K562 (cell line): ENCODE measurements around the gene SYT3. TPM values are rescaled to one million over a fixed set of nuclear protein-coding genes. Genes with fewer than 3 reads are reported as not detected.

ENCODE experiments used
- ATAC-seq: fragments of 200-7000 bp; cut with Tn5 transposase; 3 replicates; pipeline ENCODE4 v1.9.1; 2020; ENCODE audit warnings: moderate library complexity
- BruUV-seq: library from RNA; stranded (reverse); fragments of 400-500 nt; replicated peaks from 2 replicates; lab custom pipeline; 2021; lab: Mats Ljungman, UMichigan
- CTCF ChIA-PET: fragments of 300-600 bp; formaldehyde crosslinking; extraction: SDS; loops from one replicate; lab custom pipeline; 2021; ENCODE audit warnings: low intra/inter-chr PET ratio; lab: Yijun Ruan, JAX
- POLR2A ChIA-PET: fragments of 300-600, 350-650 bp; sonication (Branson Sonifier 250); formaldehyde crosslinking; extraction: SDS; loops from one replicate; lab custom pipeline; 2021; ENCODE audit warnings: antibody characterized with exemption, inconsistent platforms; lab: Yijun Ruan, JAX
- DNase-seq, 4 experiments: peaks; one replicate each; pipeline versions ENCODE4 v3.0.0 to v3.0.0-alpha.2; 2011 to 2018; ENCODE audit warnings: low spot score in 3 of 4, mixed read lengths in 3 of 4; ENCODE audit errors: extremely low read depth in 1 of 4
- FAIRE-seq: peaks from 2 replicates; lab custom pipeline; 2011; peaks lifted over from hg19 to GRCh38; lab: Jason Lieb, UNC
- H2AFZ ChIP-seq: 2 replicates; pipeline ENCODE4 v1.6.0; 2011; ENCODE audit warnings: low read depth, low read length, control low read depth, inconsistent platforms
- H3K27ac ChIP-seq: fragments of 200-600 bp; 3 replicates; pipeline ENCODE4 v1.8.0; 2011; ENCODE audit warnings: low read depth, mild to moderate bottlenecking, control low read depth, inconsistent platforms, low read length, moderate library complexity, mixed read lengths; ENCODE audit errors: extremely low read depth
- H3K27me3 ChIP-seq, 2 experiments: fragments of 300-600 bp in 1 of 2; 2 replicates in 1 of 2; 3 replicates in 1 of 2; pipeline versions ENCODE4 v1.6.0 to v1.8.0; 2011; ENCODE audit warnings: inconsistent platforms in 2 of 2, low read length in 2 of 2, mild to moderate bottlenecking in 1 of 2, mixed read lengths in 1 of 2, moderate library complexity in 1 of 2; ENCODE audit not compliant: control insufficient read depth in 2 of 2, insufficient read depth in 2 of 2
- H3K36me3 ChIP-seq: fragments of 300-600 bp; 3 replicates; pipeline ENCODE4 v1.8.0; 2011; ENCODE audit warnings: mild to moderate bottlenecking, low read length, inconsistent platforms; ENCODE audit not compliant: control insufficient read depth, insufficient read depth
- H3K4me1 ChIP-seq, 2 experiments: fragments of 200-600 bp in 1 of 2; replicated peaks in 1 of 2; 2 replicates in 1 of 2; 3 replicates in 1 of 2; pipeline versions ENCODE4 v1.5.1 to v1.8.0; 2011; ENCODE audit warnings: inconsistent platforms in 2 of 2, low read length in 2 of 2, mild to moderate bottlenecking in 1 of 2, mixed read lengths in 1 of 2, moderate library complexity in 1 of 2; ENCODE audit not compliant: control insufficient read depth in 2 of 2, insufficient read depth in 2 of 2
- H3K4me2 ChIP-seq: 2 replicates; pipeline ENCODE4 v1.6.1; 2011; ENCODE audit warnings: low read length, control low read depth, inconsistent platforms, mixed read lengths; ENCODE audit not compliant: insufficient read depth
- H3K4me3 ChIP-seq: fragments of 200-600 bp; sonication (generic), shearing (Covaris generic); 2 replicates; pipeline ENCODE4 v1.5.1; 2016; ENCODE audit warnings: control low read depth, inconsistent platforms
- H3K79me2 ChIP-seq: fragments of 200-600 bp; 3 replicates; pipeline ENCODE4 v1.8.0; 2011; ENCODE audit warnings: low read length, inconsistent platforms; ENCODE audit not compliant: control insufficient read depth, insufficient read depth
- H3K9ac ChIP-seq, 2 experiments: 2 replicates each; pipeline versions ENCODE4 v1.6.0 to v1.6.1; 2011; ENCODE audit warnings: low read depth in 2 of 2, low read length in 2 of 2, control low read depth in 1 of 2, inconsistent platforms in 1 of 2, mild to moderate bottlenecking in 1 of 2, mixed read lengths in 1 of 2; ENCODE audit not compliant: insufficient read depth in 1 of 2
- H3K9me1 ChIP-seq: one replicate; pipeline ENCODE4 v1.6.0; 2011; ENCODE audit warnings: inconsistent platforms, mild to moderate bottlenecking, low read length, moderate library complexity; ENCODE audit not compliant: control insufficient read depth, insufficient read depth
- H3K9me3 ChIP-seq: replicated peaks from 2 replicates; pipeline ENCODE4 v1.5.1; 2011; ENCODE audit warnings: low read depth, low read length, inconsistent platforms; ENCODE audit not compliant: control insufficient read depth, insufficient read depth
- H4K20me1 ChIP-seq: replicated peaks from 2 replicates; pipeline ENCODE4 v1.6.1; 2011; ENCODE audit warnings: low read length, inconsistent platforms, mixed read lengths; ENCODE audit not compliant: control insufficient read depth, insufficient read depth
- CTBP1 ChIP-seq: fragments of 450-650 bp; IDR thresholded peaks from 2 replicates; pipeline ENCODE4 v1.6.1; 2016; ENCODE audit warnings: borderline replicate concordance
- EGR1 ChIP-seq: fragments of 450-650 bp; conservative IDR thresholded peaks from 2 replicates; pipeline ENCODE4 v1.6.1; 2017; ENCODE audit warnings: mild to moderate bottlenecking
- KLF16 ChIP-seq: IDR thresholded peaks from 2 replicates; pipeline ENCODE4 v1.6.1; 2016; ENCODE audit warnings: antibody characterized with exemption
- MLLT1 ChIP-seq, 2 experiments: fragments of 450-650 bp; IDR thresholded peaks; 2 replicates each; pipeline ENCODE4 v1.6.1; 2016
- NELFE ChIP-seq: IDR thresholded peaks from 2 replicates; pipeline ENCODE4 v1.6.1; 2011; ENCODE audit warnings: mild to moderate bottlenecking; ENCODE audit not compliant: insufficient read depth, insufficient read length
- RBM25 ChIP-seq: fragments of 200-400 bp; formaldehyde crosslinking; IDR thresholded peaks from 2 replicates; pipeline ENCODE4 v1.6.1; 2018; ENCODE audit warnings: low read length, low read depth, moderate library complexity; ENCODE audit not compliant: severe bottlenecking
- RHOXF2B ChIP-seq: fragments of 250-450 bp; sonication (Bioruptor Pico); conservative IDR thresholded peaks from 2 replicates; pipeline ENCODE4 v1.5.1; 2021
- SMC3 ChIP-seq: conservative IDR thresholded peaks from 2 replicates; pipeline ENCODE4 v1.6.1; 2011; ENCODE audit warnings: low read depth, low read length, improper control_type of control experiment; ENCODE audit not compliant: insufficient read depth
- SPI1 ChIP-seq: IDR thresholded peaks from 2 replicates; pipeline ENCODE4 v1.6.1; 2011; ENCODE audit warnings: low read depth, low read length, control low read depth, borderline replicate concordance
- TARDBP ChIP-seq: fragments of 450-650 bp; IDR thresholded peaks from 2 replicates; pipeline ENCODE4 v1.6.1; 2016
- ZNF785 ChIP-seq: fragments of 250-450 bp; sonication (Bioruptor Pico); IDR thresholded peaks from 2 replicates; pipeline ENCODE4 v1.4.0; 2020; ENCODE audit warnings: mild to moderate bottlenecking
- WGBS: fragments of 100-300 bp; shearing (Covaris generic); methylation state at CpG from one replicate; pipeline ENCODE4 v1.1.6; 2016; ENCODE audit warnings: low coverage, mixed read lengths; ENCODE audit not compliant: insufficient coverage; ENCODE audit errors: missing lambda C conversion rate; 5-methylcytosine and 5-hydroxymethylcytosine counted together
- in situ Hi-C: fragments of 300-500 bp; cut with MboI; formaldehyde crosslinking; loops from 4 replicates; pipeline ENCODE4 v1.15.0; 2018; ENCODE audit warnings: inconsistent platforms, mixed read lengths
- intact Hi-C: fragments of 100-400 bp; cut with micrococcal nuclease; formaldehyde crosslinking; loops from 2 replicates; pipeline ENCODE4 v1.14.2; 2022
- polyA plus RNA-seq, 8 experiments: library from polyadenylated mRNA; depleted of rRNA in 4 of 8; stranded (reverse) in 5 of 8; unstranded in 3 of 8; fragments of >200 nt; fragmentation: Nextera tagmentation in 2 of 8; fragmentation: Illumina TruSeq in 1 of 8; extraction: Ambion mirVana in 2 of 8; extraction: Trizol in 1 of 8; gene quantifications; 2 replicates each; pipeline versions ENCODE4 v1.2.1 to v1.2.3, GENCODE V29; 2011 to 2014; ENCODE audit warnings: inconsistent platforms in 1 of 8, missing spikeins in 1 of 8
- total RNA-seq, 7 experiments: library from RNA; depleted of rRNA in 6 of 7; stranded (reverse); fragments of >200 nt in 6 of 7; fragmentation: Illumina TruSeq in 2 of 7; extraction: Trizol in 2 of 7; gene quantifications; 2 replicates each; pipeline versions ENCODE4 v1.2.1 to v1.2.3, GENCODE V29; 2011 to 2021; ENCODE audit warnings: low replicate concordance in 1 of 7

SYT3 gene
- total and polyA plus RNA-seq, 9 of the 15 experiments (the other 6 are each of a cell fraction or from before 2014, with no cell fraction given): 0.36 to 2.0 (median 0.54) TPM; not detected in 2

- TF ChIP-seq EGR1 (0 out of 2 replicates have a peak, but pooled peaks have one; percentile 2), ZNF785 (CRISPR knock-in tag) (no peak)
- no peak overlapping the region for H3K9ac ChIP-seq
- WGBS: 6% methylated on average over 5 of the region's 5 CpGs
- H3K9me3 ChIP-seq: no peaks in the 10 kb centered on the region; the same call in 1 of the 2 replicates
- ChIA-PET CTCF (interaction anchor here (0.7 to 1.6 kb wide), 6 partner anchors 62 to 252 kb away, joined by 3 to 11 read pairs (median 4); no protein-coding TSS in a partner anchor), POLR2A (interaction anchor here (0.9 to 1.5 kb wide), 5 partner anchors 9 to 135 kb away, joined by 3 to 5 read pairs (median 3); no protein-coding TSS in a partner anchor)
- no peaks in the 10 kb centered on the region for H3K36me3 ChIP-seq
- H3K9me1 ChIP-seq: no peaks in the 10 kb centered on the region
- no peak overlapping the region for H2AFZ ChIP-seq
- no peak overlapping the region for H3K4me3 ChIP-seq
- no peak overlapping the region for H3K27ac ChIP-seq
- FAIRE-seq: no peak
- no peak overlapping the region for H3K4me2 ChIP-seq
- peaks cover 19 to 43% of the 10 kb centered on the region in 2 experiments for H3K27me3 ChIP-seq
- no peak for ATAC-seq
- H4K20me1 ChIP-seq: peaks cover 9% of the 10 kb centered on the region; the same call in 1 of the 2 replicates
- in situ Hi-C loops (no loop called here), intact Hi-C loops (no loop called here)
- no peak for DNase-seq
- peaks cover 0 to 32% of the 10 kb centered on the region in 2 experiments; a peak in 2 of 5 replicates for H3K4me1 ChIP-seq
- H3K79me2 ChIP-seq: no peaks in the 10 kb centered on the region
- BruUV-seq: no TSS peak
These were observed 30.4 kb upstream of the SYT3 start for GRCh38 chr19:50670102-50670380.

GRCh38 chr19:50669302-50670101 is 29.8 kb upstream of the SYT3 start:
- intact Hi-C loops (no loop called here), in situ Hi-C loops (no loop called here)
- ATAC-seq (peak; percentile 83), FAIRE-seq (peak; percentile 96), DNase-seq (peak; percentile 68 to 75 (median 70))
- Histone ChIP-seq H3K9me3 (peaks cover under 1% of the 10 kb centered on the region), H3K4me2 (no peak overlapping the region; the same call in 1 of the 2 replicates), H4K20me1 (peaks cover 9% of the 10 kb centered on the region; the same call in 1 of the 2 replicates), H3K9ac (no peak overlapping the region), H3K9me1 (no peaks in the 10 kb centered on the region), H3K4me3 (no peak overlapping the region), H3K27me3 (peaks cover 19 to 43% of the 10 kb centered on the region in 2 experiments), H3K36me3 (no peaks in the 10 kb centered on the region), H3K79me2 (no peaks in the 10 kb centered on the region), H3K27ac (no peak overlapping the region), H3K4me1 (peaks cover 0 to 32% of the 10 kb centered on the region in 2 experiments; a peak in 2 of 5 replicates), H2AFZ (no peak overlapping the region)
- POLR2A ChIA-PET: interaction anchor here (0.9 to 1.5 kb wide), 5 partner anchors 8 to 135 kb away, joined by 3 to 5 read pairs (median 3); no protein-coding TSS in a partner anchor
- 6% methylated on average over 23 of the region's 23 CpGs for WGBS
- BruUV-seq: no TSS peak
- CTCF ChIA-PET: interaction anchor here (0.5 to 1.6 kb wide), 7 partner anchors 62 to 360 kb away, joined by 3 to 11 read pairs (median 5); no protein-coding TSS in a partner anchor
- no peak for TF ChIP-seq NELFE
- peak; percentile 38; the same call in 1 of the 2 replicates for TF ChIP-seq CTBP1
- 0 out of 2 replicates have a peak, but pooled peaks have one; percentile 35 for TF ChIP-seq KLF16
- TF ChIP-seq RHOXF2B (CRISPR knock-in tag): no peak
- TF ChIP-seq MLLT1 (IDR thresholded peaks at IDR 0.05): peak in 1 of 2 experiments; percentile 43; a peak in 1 of 4 replicates
- peak; percentile 51; the same call in 1 of the 2 replicates for TF ChIP-seq SMC3
- TF ChIP-seq RBM25: peak; percentile 20
- 0 out of 2 replicates have a peak, but pooled peaks have one; percentile 49 for TF ChIP-seq SPI1
- TF ChIP-seq TARDBP: peak; percentile 47; the same call in 1 of the 2 replicates
